Dedifferentiated amniotic fluid mesenchymal stem cell (primary cell): ENCODE measurements around the gene AQP12B.

ENCODE experiments used
- DNase-seq: peaks from one replicate; pipeline ENCODE4 v3.0.0-alpha.2; 2016; ENCODE audit errors: extremely low spot score

The AQP12B gene

DNA sequence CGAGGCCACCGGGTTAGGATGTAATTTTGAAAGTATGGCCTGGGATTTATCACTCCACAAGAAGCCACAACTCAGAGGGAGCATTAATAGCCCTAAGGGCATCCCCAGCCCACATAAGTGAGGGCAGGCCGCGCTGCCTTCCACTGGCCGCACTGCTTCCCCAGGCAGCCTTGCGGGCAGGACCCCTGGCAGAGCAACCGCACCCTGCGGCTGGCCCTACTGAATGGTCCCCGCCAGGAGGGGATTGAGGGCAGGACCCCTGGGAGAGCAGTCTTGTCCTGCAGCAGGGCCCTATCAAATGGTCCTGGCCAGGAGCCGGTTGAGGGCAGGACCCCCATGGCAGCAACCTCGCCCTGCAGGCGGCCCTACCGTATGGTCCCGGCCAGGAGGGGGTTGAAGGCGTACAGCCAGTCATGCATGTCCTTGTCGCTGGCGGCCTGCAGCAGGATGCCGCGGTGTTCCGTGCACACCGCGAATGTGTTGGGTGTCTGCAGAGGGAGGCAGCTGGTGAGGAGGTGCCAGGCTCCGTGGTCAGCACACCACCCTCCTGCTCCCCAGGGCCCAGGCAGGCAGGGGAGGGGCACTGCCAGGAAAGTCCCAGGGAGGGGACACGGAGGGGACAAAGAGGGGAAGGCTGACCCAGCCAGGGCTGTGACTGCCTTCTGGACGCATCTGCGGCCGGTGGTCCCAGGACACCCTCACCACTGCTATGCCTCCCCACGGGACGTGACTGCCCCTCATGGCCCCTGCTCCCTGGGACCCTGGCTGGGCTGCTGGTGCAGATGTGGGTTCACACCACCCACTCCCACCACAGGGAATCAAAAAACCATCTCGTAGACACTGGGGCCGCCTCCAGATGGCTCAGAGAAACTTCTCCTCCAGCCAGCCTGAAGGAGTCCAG, 35.2 kb upstream of the AQP12B start:
- DNase-seq, result no peak

DNA sequence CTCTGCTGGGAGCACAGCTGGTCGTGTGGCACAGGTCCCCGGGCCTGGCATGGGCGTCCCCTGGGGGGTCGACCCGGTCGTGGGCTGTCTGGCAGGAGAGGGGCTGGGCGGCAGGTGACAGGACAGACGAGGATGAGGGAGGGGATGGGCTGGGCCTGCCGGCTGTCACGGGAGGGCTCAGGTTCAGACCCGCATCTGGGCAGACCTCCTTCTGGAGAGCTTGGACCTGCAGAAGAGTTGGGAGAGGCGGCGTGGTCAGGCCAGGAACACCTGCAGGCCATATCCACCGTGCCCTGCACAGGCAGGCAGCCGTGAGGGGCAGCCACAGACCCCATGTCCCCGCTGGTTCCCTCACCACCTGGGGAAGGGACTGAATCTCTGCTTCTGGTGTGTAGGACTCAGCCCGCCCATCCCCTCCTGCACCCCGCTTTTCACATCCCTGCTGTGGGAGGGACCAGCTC, 34.5 kb upstream of the AQP12B start:
- no peak for DNase-seq

DNA sequence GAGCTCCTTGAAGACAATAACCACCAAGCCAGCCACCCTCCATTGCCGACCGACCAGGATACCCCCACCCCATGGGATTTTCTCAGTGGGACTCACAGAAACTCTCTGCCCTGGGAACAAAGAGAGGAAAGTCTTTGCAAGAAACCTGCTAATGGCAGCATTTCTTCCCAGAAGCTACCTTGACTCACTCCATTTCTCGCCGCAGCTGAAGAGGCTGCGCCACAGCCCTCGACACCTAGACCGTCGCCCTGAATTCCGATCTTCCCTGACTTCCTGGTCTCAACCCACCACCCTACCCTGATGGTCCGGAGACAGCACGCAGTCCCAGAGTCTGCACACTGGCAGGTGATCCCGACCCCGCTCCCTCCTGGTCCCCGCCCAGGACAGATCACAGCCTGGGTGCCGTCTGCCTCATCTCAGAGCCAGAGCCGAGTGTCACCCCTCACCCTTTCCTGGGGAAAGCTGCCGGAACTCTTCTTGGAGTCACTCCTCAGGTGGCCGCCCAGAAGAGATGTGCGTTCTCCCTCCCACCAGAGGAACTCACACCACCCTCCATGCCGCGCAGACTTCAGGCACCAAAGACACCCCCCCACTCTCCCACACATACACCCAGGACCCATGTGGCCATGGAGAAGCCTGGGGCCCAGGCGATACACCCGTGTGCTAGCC, 33.6 kb upstream of the AQP12B start:
- no peak for DNase-seq

DNA sequence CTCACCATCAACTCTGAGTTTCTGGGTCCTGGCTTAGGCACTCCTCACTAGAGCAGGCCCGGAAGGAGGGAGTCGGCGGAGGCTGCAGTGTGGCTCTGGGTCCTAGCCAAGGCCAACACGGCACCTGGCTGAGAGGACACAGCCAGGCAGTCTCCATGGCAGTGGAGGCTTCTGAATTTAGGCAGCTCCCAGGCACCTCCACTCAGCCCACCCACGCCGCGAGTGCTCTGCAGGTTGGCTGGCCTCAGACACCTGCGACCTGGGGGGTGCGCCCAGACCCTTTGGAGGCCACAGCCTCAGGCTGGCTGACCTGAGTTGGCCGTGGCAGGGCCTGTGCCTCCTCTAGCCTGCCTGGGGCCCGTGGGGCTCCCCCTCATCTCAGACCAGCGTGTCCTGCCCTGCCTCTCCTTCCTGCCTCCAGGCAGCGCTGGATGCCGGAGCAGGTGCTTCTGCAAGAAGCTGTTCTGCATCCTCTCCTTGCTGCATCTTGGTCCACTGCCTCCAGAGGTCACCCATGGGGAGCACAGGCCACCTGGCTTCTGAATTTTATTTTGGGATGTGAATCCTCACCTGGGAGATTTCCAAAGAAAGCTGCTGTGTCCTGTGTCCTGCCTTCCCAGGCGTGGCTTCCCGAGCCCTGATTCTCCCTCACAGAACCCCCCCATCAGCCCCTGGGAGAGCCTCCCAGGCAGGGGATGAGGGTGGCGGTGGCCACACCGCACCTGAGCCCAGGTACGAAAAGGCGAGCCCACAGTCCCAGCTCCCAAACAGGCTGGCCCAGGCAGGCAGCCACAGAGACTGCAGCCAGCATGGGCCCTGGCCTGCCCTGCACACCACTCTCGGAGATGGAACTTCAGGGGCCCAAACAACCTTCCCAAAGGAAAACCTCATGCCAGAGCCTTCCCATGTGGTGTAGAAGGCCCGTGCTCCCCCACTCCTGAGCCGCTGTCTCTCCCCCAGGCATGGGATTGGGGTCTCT, 32.4 kb upstream of the AQP12B start:
- no peak for DNase-seq

DNA sequence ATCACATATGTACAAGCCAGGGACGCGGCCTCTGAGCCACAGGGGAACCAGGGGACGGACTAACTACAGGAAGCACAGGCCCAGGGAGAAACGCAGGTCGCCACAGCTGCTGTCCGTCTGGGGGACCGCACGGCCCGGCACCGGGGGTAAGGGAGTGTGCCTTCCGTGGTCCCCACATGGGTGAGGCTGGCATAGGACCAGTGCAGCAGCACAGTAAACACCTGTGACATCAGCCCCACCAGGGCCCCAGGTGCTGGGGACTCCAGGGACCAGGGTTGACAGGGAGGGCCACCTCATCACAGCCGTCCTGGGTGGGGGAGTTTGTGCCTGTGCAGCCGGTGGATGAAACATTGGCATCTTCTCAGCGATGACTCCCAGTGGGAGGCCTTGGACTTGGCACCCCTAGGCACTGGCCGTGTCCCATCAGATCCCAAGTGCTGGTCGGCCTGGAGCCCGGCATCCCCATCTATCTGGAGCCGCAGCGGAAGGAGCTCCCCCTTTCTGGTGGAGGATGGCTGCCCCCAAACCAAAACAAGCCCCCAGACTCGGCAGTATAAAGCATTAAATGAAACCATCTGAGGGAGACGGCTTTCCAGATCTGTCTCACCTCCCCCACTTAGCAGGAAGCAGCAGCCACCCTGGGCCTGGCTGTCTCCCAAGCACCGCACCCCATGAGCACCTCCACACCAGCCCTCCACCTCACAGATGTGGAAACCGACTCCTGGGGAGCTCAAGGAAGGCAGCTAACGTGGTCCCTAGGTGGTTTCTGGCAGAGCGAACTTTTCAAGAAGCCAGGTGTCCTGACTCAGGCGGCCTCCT, 31.5 kb upstream of the AQP12B start:
- DNase-seq, result no peak

DNA sequence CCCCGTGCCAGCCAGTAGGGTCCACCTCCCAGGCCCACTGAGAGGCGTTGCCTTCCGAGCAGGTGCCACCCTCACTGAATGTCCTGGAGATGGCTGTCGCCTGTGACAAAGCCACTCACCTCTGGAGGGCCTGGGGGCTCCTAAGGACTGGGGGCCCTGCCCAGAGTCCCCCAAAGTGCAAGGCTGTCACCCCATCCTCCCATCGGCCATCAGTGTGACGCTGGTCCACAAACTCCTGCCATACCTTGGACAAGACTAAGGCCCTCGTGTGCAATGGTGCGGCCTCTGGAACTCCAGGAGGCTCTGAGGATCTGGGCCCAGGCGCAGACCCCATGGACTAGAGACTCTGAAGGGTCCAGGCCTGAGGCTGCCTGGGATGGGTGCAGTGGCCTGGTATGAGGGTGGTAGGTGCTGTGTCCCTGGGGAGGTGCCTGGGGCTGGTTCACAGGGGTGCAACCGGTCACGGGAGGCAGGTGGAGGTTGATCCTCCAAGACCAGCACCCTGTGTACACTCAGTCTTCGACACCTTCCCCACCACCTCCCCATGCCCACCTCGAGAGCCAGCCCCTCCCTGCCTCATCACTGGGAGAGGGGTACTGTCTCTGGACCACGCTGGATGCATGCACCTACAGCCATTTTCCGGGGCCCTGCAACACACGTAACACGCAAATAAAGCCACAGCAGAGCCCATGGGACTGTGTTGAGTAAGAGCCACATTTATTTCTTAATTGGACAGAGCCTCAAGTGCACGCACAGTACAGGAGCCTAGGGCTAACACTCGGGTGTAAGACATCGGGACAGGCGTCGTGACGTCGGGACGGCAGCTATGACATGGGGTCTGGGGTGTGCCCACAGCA, 30.6 kb upstream of the AQP12B start:
- no peak for DNase-seq

DNA sequence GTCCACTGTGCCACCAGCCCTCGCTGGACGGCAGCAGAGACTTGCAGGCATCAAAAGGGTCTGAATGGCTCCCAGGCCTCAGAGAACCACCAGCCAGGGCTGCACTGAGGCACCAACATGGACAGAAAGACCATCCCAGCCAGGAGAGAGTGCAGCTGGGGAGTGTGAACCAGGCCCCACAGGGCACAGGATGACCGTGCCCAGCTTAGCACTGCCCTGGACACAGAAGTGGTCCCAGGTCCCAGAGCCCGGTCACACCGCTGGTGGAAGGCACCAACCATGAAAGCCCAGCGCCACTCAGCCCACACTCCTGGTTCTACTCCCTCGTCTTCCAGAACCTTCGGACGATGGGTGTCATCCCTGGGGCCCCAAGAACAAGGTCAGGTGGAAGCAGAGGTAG, 29.4 kb upstream of the AQP12B start:
- no peak for DNase-seq

DNA sequence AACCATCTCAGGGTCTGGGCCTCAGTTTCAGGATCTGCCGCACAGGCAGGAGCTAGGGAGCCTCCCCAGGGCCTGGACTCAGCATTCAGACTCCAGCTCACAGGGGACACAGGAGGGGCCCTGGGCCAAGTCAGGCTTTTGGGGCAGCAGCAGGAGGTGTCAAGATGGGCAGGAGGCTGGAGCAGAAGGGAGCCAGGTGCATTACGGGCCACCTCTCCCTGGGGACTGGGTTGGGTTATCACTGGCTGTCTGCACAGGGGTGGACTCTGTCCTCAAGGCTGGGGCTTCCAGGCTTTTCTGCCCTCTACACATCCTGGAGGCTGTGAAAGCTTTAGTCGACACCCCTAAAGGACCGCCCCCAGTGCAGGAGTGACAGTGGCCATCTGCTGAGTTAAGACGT, 29.0 kb upstream of the AQP12B start:
- DNase-seq, result no peak

DNA sequence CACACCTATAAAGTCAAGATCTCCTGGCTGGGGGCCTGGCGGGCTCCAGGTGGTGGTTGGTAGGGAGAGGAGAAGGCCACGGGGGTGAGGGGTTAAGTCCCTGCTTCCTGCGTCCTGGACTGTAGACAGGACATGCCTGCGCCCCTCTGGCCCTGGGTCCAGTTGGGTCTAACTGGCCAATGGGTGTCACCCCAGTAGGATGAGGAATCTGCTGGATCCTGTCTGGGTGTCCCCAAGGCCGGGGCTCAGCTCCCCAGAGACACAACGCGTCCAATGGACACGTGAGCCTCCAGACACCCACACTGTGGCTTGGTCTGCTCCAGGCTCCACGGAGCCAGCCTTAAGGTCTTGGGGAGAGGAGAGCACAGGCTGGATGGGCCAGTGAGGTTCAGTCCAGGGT, 28.6 kb upstream of the AQP12B start:
- no peak for DNase-seq

DNA sequence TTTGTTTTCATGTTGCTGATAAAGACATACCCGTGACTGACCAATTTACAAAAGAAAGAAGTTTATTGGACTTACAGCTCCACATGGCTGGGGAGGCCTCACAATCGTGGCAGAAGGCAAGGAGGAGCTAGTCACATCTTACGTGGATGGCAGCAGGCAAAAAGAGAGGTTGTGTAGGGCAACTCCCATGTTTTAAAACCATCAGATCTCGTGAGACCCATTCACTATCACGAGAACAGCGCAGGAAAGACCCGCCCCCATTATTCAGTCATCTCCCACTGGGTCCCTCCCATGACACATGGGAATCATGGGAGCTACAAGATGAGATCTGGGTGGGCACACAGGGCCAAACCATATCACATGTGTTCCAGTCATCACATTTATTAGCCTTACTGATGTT, 25.8 kb upstream of the AQP12B start:
- DNase-seq, result no peak

DNA sequence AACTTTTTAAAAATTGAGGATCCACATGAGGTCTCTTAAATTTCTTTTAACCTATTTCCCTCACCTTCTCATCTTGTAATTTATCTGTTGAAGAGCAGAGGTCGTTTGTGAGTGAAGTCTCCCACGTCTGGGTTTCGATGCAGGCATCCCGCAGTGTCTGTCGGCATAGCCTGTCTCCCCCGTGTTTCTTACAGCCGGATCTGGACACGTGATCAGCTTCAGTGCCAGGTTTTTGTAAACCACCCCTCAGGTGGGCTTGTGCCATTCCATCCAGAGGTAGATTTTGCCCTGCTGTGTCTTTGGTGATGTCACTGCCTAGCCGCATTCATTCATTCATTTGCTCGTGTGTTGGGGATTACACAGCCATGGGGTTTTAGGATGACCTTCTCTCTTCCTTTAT, 25.1 kb upstream of the AQP12B start:
- DNase-seq, result no peak

DNA sequence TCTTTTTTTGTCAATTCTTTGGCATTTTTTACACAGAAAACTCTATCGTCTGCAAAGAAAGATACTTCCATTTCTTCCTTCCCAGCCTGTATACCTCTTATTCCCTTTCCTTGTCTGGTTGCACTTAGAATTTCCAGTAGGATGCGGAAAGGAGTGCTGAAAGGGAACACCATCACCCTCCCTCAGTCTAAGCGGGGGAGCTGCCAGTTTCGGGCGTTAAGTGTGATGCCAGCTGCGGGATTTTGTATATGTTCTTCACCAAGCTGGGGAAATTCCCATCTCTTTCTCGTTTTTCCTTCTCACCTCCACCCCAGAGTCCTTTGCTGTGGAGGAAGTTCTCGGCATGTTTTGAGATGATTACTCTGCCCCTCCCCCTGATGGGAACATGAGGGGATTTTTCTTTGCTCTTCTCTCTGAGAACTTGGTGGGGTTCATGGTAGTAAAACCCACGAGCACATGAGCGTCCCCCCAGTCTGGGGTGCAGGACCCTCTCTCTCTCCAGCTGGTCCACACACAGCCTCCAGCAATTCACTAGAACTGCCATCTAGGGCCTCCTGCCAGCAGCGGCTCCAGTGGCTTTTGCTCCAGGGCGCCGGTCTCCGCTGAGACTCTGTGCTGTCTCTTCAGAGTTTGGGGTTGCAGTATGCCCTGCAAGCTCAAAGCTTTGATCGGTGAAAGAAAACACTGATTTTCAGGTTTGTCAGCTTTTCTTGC, 24.5 kb upstream of the AQP12B start:
- DNase-seq, result no peak

DNA sequence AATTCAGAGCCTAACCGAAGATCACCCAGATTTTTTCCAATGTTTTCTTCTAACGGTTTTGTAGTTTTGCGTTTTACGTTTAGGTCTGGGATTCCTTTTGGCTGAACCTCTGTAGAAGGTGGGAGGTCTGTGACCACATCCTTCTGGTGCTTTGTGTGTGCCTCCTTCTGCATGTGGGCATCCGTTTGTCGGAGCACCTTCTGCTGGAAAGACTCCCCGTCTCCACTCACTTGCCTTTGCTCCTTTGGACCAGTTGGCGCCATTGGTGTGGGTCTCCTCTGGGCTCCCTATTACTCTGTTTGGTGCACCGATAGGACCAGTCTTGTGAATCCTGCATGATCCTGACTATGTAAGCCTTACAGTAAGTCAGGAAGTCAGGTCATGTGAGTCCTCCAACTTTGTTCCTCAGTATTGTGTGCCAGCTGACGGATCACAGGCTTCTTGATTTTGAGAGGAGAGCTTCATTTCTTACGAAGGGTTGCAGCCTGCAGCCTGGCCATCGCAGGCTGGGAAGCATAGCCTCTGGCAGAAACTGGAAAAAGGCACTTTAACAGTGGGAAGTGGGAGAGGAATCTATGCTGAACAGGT, 22.6 kb upstream of the AQP12B start:
- no peak for DNase-seq

DNA sequence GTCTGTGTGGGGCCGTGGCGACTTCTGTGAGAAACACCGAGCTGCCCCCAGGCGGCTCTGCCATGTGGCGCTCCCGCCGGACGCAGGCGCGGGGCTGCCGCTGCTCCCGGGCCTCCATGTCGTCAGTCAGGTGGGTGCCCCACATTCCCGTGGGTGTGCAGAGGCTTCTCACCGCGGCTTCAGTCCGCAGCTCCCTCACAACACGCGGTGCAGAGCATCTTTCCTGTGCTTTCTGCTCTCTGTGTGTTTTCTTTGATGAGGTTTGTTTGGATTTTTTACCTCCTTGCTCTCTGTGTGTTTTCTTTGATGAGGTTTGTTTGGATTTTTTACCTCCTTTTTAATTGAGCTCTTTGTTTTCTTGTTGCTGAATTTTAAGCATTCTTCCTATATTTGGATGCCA, 22.0 kb upstream of the AQP12B start:
- no peak for DNase-seq

DNA sequence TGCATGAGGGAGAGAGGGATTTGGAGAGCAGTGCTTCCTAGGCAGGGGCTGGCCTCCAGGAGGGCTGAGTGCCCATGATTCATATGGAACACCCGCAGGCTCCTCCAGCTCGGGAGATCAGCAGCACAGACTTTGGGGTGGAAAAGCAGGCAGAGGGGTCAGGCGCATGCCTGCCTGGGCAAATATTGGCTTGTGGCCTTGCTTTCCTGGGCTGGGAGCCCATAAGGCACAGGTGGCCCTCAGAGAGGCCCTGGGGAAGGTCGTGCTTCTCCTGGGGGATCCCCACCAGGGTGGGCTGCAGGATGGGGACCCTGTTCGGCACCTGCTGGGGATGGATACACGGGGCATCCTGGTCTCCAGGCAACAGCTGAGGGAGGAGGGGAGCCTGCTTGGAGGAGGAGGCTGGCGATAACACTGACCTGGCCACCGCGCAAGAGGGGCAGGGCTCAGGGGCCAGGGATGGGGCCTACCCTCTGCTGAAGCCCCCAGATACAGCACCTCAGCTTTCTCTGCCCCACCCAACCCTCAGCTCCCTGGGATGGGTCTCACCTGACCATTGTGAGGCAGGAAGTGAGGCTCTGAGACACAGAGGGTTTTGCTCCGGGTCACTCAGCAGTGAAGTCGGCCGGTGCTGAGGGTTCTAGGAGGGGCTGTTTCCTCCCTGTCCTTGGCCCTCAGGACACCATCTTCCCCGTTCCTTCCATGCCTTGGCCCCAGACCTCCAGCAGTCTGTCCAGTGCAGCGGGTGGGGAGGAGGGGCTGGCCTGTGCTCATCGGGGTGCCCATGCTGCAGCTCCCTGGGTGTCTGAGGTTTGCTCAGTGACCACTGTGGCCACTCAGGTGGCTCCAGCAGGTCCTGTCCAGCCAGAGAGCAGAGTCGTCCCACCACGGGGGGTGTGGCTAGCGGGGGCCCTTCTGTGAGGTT, 21.0 kb upstream of the AQP12B start:
- DNase-seq, result no peak

DNA sequence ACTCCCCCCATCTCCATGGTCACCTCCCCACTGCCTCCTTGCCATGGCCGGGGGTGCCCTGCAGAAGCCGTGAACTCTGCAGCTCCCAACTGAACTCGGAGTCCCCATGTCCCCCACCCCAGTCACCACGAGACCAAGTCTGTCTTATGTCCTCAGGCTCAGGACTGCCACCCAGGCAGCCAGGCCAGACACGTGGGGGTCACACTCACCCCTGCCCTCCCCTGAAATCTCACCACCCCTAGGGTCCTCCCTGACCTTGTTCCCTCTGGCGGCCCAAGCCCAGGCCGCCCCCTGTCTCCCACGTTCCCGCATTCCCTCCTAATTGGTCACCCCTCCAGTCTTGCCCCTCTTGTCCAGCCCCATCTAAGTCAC, 19.9 kb upstream of the AQP12B start:
- DNase-seq, result no peak

DNA sequence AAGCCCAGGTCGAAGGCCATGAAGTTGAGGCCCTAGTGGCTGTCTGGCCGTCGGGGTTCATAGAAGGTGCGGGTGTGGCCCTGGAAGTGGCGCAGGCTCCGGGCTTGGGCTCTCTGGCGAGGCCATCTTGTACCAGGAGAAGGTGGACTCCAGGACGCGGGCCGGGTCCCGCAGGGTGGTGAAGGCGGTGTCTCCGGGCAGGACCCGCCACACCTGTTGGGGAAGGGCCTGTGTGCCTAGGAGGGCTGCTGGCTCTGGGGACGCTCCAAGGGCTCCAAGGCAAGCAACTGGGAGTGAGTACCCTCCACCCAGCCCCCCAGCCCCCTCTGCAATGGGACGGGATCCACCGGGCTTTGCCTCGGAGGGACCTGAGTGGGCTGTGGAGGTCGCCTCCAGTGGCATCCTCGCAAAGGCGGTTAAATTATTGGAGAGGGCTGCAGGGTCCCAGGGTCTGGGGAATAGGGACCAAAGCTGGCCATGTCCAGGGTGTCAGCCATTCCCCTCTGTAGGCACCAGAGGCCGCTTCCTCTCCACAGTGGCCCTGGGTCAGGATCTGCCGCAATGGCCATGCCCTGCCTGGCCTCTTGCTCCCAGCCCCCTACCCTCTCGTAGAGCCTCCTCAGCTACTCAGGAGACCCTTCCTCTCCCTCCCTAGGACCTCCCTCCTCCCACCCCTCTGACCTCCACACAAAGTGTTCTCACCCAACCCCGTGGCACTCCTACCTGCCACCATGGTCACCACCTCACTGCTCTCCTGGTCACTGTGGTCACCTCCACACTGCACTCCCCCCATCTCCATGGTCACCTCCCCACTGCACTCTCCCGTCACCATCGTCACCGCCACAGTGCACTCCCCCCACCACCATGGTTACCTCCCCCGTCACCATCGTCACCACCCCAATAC, 19.3 kb upstream of the AQP12B start:
- DNase-seq, result no peak
